Measurements from ENCODE around the gene CFLAR. TPM values are rescaled to one million over a fixed set of nuclear protein-coding genes. Genes with fewer than 3 reads are reported as not detected.
A peak's percentile ranks its signal among the peaks of the same experiment; 100 is the strongest.
"Not testable (repeated sequence)": the region's sequence is repeated elsewhere in the genome, so short reads cannot be mapped to it uniquely, and the experiment has no call there.

Gene CFLAR
- polyA plus RNA-seq, 1 of the 3 experiments (the other 2 are of a cell fraction): 23.7 TPM

DNA sequence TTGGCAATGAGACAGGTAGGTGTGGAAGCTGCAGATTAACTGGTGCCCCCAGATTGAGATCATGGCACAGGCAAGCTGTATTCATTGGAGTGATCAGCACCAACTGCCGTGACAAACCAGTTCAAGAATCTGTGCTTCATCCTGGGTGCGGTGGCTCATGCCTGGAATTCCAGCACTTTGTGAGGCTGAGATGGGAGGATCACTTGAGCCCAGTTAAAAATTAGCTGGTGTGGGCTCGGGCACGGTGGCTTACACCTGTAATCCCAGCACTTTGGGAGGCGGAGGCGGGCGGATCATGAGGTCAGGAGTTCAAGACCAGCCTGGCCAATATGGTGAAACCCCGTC lies 33.8 kb downstream of the CFLAR start:
- CTCF ChIA-PET; POLR2A ChIA-PET; H3K27me3 ChIP-seq (ENCODE audit: insufficient read depth); H2AFZ ChIP-seq (ENCODE audit: low read depth); DNase-seq; H3K9me2 ChIP-seq; H3K9me3 ChIP-seq; H3K4me3 ChIP-seq (ENCODE audit: low read depth in 2 of 2, low read length in 1 of 2); H4K20me1 ChIP-seq (ENCODE audit: insufficient read depth): not testable (repeated sequence)
- peaks cover 0 to 48% of the 10 kb centered on the region in 2 experiments for H3K36me3 ChIP-seq (replicated peaks in 1 of 2; ENCODE audit: control insufficient read depth in 1 of 2, insufficient read depth in 2 of 2, low read length in 1 of 2)
- 70% methylated on average over 8 of the region's 8 CpGs for WGBS (ENCODE audit: low lambda C conversion rate)
- H3K27ac ChIP-seq (ENCODE audit: low read depth in 2 of 2, low read length in 1 of 2): peak overlapping the region; percentile 81 to 100; a peak in 3 of 4 replicates
- peaks cover 39% of the 10 kb centered on the region; the same call in 1 of the 2 replicates for H3K79me2 ChIP-seq (ENCODE audit: insufficient read depth)
- TF ChIP-seq TEAD4 (IDR thresholded peaks at IDR 0.05; ENCODE audit: borderline replicate concordance, insufficient read depth): 0 out of 2 replicates have a peak, but pooled peaks have one; percentile 11
- peak overlapping the region; percentile 81 for H3K4me2 ChIP-seq
- H3K9ac ChIP-seq: peak overlapping the region; percentile 88
- peaks cover 2 to 41% of the 10 kb centered on the region in 2 experiments for H3K4me1 ChIP-seq (ENCODE audit: control insufficient read depth in 1 of 2, insufficient read depth in 2 of 2, low read depth in 1 of 2, low read length in 1 of 2)
- peaks cover 48% of the 10 kb centered on the region for H3F3A ChIP-seq (replicated peaks; ENCODE audit: insufficient read depth)

DNA sequence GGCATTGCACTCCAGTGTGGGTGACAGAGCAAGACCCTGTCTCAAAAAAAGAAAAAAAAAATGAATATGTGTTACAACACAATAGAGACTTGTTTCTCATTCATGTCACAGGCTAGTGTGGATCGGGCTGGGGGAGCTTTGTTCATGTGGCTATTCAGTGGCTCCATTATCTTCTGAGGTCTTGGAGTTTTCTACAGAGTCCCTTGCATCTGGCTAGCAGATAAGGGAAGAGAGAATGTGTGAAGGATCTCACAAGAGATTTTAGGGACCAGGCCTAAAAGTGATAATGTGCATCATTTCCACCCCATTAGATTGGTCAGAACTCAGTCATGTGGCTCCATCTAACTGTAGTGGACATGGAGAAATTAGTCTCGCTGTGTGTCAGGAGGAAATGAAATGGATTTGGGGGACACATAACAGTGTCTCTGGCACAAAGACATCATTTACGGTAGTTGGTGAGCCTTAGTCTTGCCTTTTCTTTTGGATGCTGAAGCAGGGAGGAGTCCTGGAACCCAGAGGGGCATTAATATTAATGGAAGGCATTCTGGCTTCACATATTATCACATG lies 34.6 kb downstream of the CFLAR start:
- H3K4me2 ChIP-seq: peak overlapping the region; percentile 81
- no peaks in the 10 kb centered on the region for H3K27me3 ChIP-seq (ENCODE audit: insufficient read depth)
- peak overlapping the region; percentile 83 to 100; a peak in 3 of 4 replicates for H3K27ac ChIP-seq (ENCODE audit: low read depth in 2 of 2, low read length in 1 of 2)
- peak overlapping the region; percentile 2 to 36; a peak in 3 of 4 replicates for H3K4me3 ChIP-seq (ENCODE audit: low read depth in 2 of 2, low read length in 1 of 2)
- H3F3A ChIP-seq (replicated peaks; ENCODE audit: insufficient read depth): peaks cover 48% of the 10 kb centered on the region
- H3K4me1 ChIP-seq (ENCODE audit: control insufficient read depth in 1 of 2, insufficient read depth in 2 of 2, low read depth in 1 of 2, low read length in 1 of 2): peaks cover 0 to 41% of the 10 kb centered on the region in 2 experiments; a peak in 3 of 4 replicates
- peaks cover 0 to 43% of the 10 kb centered on the region in 2 experiments for H3K36me3 ChIP-seq (replicated peaks in 1 of 2; ENCODE audit: control insufficient read depth in 1 of 2, insufficient read depth in 2 of 2, low read length in 1 of 2)
- no peaks in the 10 kb centered on the region for H3K9me3 ChIP-seq
- CTCF ChIA-PET: interaction anchor here (0.7 kb wide), 1 partner anchor 9 kb away, joined by 3 read pairs; no protein-coding TSS in a partner anchor
- no peaks in the 10 kb centered on the region for H4K20me1 ChIP-seq (ENCODE audit: insufficient read depth)
- TF ChIP-seq TAF1 (IDR thresholded peaks at IDR 0.05; ENCODE audit: borderline replicate concordance, low read depth, low read length) (no peak; the same call in 1 of the 2 replicates), MXI1 (IDR thresholded peaks at IDR 0.05; ENCODE audit: low read depth, low read length) (no peak)
- POLR2A ChIA-PET: no interaction called here
- no peaks in the 10 kb centered on the region for H3K9me2 ChIP-seq
- H3K79me2 ChIP-seq (ENCODE audit: insufficient read depth): peaks cover 43% of the 10 kb centered on the region; the same call in 1 of the 2 replicates
- H3K9ac ChIP-seq: peak overlapping the region; percentile 88
- no peak overlapping the region for H2AFZ ChIP-seq (ENCODE audit: low read depth)
- no peak for DNase-seq
- 78% methylated on average over 3 of the region's 3 CpGs for WGBS (ENCODE audit: low lambda C conversion rate)

DNA sequence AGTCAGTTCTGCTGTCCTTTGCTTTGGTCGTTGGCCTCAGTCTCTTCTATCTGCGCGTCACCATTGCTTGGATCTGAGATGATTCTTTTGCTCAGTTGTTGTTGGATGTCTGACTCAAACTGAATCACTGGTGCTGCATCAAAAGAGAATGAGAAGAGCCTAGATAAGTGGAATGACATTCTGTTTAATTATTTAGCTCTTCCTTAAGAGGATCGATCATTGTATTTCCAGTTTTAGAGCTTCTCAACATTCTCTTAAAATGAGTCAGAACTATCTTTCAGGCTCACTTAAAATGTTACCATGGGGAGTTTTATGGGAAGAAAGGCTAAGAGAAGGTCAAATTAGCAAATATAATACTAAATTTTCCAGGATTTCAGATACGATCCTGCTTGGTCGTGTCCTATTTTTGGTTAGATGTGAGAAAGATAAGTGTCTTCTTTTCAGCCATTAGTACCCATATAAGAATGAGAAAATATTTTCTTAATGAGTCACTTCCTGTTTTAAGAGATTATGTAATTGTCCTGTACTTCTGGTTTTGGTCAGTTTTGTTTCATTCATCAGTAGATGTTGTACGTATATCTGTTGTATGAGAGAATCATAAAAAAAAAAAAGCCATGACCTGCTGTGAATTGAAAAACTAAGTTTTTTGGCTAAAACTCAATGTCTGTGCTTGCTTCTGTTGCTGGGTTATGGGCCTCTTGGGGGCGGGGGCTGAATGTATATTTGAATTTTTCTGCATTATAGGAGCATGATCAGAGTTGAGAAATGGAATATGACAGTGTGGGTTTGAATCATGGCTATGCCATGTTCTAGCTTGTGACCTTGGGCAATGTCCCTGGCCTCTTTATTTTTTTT lies 35.4 kb downstream of the CFLAR start:
- Histone ChIP-seq H2AFZ (ENCODE audit: low read depth) (no peak overlapping the region), H3F3A (replicated peaks; ENCODE audit: insufficient read depth) (peaks cover 48% of the 10 kb centered on the region), H3K27me3 (ENCODE audit: insufficient read depth) (no peaks in the 10 kb centered on the region), H3K4me3 (ENCODE audit: low read depth in 2 of 2, low read length in 1 of 2) (peak overlapping the region; percentile 2 to 36; a peak in 3 of 4 replicates), H3K36me3 (replicated peaks in 1 of 2; ENCODE audit: control insufficient read depth in 1 of 2, insufficient read depth in 2 of 2, low read length in 1 of 2) (peaks cover 0 to 45% of the 10 kb centered on the region in 2 experiments), H3K27ac (ENCODE audit: low read depth in 2 of 2, low read length in 1 of 2) (peak overlapping the region; percentile 83 to 100; a peak in 3 of 4 replicates), H3K9ac (peak overlapping the region; percentile 88), H3K4me1 (ENCODE audit: control insufficient read depth in 1 of 2, insufficient read depth in 2 of 2, low read depth in 1 of 2, low read length in 1 of 2) (peaks cover 0 to 41% of the 10 kb centered on the region in 2 experiments; a peak in 3 of 4 replicates), H3K79me2 (ENCODE audit: insufficient read depth) (peaks cover 46% of the 10 kb centered on the region; the same call in 1 of the 2 replicates), H4K20me1 (ENCODE audit: insufficient read depth) (no peaks in the 10 kb centered on the region), H3K9me3 (no peaks in the 10 kb centered on the region), H3K9me2 (no peaks in the 10 kb centered on the region), H3K4me2 (peak overlapping the region; percentile 81)
- ChIA-PET CTCF (no interaction called here), POLR2A (no interaction called here)
- DNase-seq: no peak
- 8% methylated on average over 8 of the region's 8 CpGs for WGBS (ENCODE audit: low lambda C conversion rate)
- TF ChIP-seq, protein P1, sequence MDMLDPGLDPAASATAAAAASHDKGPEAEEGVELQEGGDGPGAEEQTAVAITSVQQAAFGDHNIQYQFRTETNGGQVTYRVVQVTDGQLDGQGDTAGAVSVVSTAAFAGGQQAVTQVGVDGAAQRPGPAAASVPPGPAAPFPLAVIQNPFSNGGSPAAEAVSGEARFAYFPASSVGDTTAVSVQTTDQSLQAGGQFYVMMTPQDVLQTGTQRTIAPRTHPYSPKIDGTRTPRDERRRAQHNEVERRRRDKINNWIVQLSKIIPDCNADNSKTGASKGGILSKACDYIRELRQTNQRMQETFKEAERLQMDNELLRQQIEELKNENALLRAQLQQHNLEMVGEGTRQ (IDR thresholded peaks at IDR 0.05; ENCODE audit: borderline replicate concordance, low read depth, low read length): no peak
- TF ChIP-seq, protein P2, sequence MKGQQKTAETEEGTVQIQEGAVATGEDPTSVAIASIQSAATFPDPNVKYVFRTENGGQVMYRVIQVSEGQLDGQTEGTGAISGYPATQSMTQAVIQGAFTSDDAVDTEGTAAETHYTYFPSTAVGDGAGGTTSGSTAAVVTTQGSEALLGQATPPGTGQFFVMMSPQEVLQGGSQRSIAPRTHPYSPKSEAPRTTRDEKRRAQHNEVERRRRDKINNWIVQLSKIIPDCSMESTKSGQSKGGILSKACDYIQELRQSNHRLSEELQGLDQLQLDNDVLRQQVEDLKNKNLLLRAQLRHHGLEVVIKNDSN (IDR thresholded peaks at IDR 0.05; ENCODE audit: borderline replicate concordance, low read depth): no peak
- TF ChIP-seq, protein P3, sequence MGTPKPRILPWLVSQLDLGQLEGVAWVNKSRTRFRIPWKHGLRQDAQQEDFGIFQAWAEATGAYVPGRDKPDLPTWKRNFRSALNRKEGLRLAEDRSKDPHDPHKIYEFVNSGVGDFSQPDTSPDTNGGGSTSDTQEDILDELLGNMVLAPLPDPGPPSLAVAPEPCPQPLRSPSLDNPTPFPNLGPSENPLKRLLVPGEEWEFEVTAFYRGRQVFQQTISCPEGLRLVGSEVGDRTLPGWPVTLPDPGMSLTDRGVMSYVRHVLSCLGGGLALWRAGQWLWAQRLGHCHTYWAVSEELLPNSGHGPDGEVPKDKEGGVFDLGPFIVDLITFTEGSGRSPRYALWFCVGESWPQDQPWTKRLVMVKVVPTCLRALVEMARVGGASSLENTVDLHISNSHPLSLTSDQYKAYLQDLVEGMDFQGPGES (IDR thresholded peaks at IDR 0.05; ENCODE audit: low read depth, low read length): no peak
- TF ChIP-seq FOSL2 (IDR thresholded peaks at IDR 0.05; ENCODE audit: borderline replicate concordance, low read depth): peak; percentile 88
- TF ChIP-seq GABPA (IDR thresholded peaks at IDR 0.05; ENCODE audit: low read depth): 0 out of 2 replicates have a peak, but pooled peaks have one; percentile 6
- no peak for TF ChIP-seq FOXJ3 (CRISPR knock-in tag; IDR thresholded peaks at IDR 0.05)
- TF ChIP-seq CHD2 (IDR thresholded peaks at IDR 0.05; ENCODE audit: low read length, partially characterized antibody): no peak
- TF ChIP-seq EP300 (IDR thresholded peaks at IDR 0.05; ENCODE audit: borderline replicate concordance in 1 of 2, low read depth in 1 of 2, low read length in 1 of 2): peak in 1 of 2 experiments; percentile 77; a peak in 2 of 4 replicates
- no peak for TF ChIP-seq RFX5 (IDR thresholded peaks at IDR 0.05; ENCODE audit: low read length)

Measured in SK-N-SH (cell line).